Stimulated activated CD8-positive, alpha-beta memory T cell treated with anti-CD3 and anti-CD28 coated beads, Interleukin-4, amount 100 ng/mL, for 1 hour (primary cell): ENCODE results near the gene DOCK4.

Experiments
- DNase-seq, 2 donors: peaks; one replicate each; pipeline ENCODE4 v3.0.0-alpha.2; 2020; ENCODE audit warnings: low read depth in 2 of 2, low spot score in 1 of 2

Gene DOCK4

DNA sequence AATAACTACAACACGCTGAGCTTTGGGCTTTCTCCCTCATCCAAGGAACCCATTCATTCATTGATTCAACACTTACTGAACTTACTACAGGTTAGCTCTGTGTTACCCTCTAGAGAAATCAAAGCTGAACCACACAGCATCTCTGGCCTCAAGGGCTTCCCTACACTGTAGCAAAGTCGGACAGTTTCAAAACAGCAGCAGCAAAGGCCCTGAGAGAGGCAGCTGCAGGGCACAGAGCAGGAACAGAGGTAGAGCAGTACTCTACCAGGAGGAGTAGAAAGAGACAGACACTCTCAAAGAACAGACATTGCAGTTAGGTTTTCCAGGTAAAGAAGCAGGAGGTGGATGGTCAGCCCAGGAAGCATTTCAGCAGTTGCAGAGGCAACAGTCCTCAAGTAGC lies 16.1 kb downstream of the DOCK4 start:
- DNase-seq, result no peak

DNA sequence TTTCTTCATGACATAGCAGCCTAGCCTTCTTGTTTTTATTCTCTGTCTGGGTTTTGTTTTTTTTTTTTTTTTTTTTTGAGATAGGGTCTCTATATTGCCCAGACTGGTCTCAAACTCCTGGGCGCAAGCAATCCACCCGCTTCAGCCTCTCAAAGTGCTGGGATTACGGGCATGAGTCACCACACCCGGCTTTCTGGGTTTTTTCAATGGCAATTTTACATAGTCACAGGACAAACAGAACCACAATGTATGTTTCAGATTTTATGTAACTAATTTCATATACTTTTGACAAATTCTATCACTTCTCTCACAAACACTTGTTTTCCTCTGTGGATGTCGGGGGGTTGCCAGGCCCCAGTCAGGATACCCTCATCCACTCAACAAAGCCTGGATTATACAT lies 16.5 kb downstream of the DOCK4 start:
- DNase-seq, result no peak

DNA sequence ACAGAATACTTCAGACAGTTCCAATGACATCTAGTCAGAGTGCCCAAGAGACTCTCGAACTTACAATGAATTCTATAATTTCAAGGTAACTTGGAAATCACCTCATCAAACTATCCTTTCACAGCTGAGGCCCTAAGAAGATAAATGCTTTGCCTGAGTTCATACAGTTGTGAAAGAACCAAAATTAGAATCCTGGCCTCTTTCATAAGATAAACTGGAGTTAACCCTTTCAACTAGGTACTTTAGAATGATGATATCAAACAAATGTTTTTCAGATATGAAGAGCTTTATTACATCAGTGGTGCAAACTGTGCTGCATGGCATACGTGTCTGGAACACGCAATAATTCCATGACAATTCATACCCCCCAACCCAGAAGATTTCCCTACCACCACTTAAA lies 17.9 kb downstream of the DOCK4 start:
- no peak for DNase-seq

DNA sequence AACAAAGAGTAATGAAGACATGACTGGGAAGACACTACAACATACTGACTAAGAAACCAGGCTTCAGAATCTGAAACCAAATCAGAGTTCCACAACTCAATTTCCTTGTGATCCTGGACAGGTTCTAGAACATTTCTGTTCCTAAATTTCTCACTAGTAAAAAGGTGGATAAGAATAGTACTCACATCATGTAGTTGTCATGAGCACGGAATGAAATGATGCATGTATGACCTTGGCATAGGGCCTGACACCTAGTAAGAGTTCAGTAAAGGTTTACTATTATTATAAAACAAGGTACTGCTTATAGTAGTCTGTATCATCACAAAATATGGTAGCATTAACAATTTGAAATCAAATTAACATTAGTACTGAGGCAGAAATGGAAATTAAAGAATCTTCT lies 19.9 kb downstream of the DOCK4 start:
- DNase-seq, result no peak

DNA sequence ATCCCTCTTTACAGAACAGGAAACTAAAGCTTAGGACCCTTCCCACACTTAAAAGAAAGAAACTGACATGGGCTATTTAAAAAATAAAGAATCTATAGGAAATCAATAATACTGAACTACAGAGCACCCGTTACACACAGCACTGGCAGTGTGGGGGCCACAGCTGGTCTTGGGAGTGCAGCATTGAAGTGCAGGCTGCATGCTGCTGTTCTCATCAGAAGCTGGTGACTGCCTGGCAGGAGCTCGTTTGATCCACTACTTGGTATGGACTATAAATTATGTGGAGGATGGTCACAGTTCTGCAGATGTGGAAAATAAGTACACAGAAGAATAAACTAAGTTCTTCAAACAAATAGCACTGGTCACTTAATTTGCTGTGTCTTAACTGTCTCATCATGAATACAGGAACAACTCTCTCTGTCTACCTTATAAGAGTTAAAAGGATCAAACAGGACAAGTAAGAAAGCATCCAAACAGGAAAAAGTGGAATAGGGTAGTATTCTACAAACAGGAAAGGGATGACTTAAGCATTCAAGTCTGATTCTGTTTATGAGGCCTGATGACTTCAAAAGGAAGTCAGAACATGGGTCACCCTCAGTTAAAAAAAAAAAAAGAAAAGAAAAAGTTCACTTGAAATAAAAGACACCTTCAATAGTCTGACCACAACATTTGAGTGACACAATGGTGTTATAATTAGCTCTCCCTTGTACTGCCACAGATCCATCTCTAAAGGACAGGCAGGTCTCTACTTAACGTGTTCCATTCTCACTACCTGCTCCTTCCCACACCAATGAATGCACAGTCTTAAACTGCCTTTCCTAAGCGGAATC lies 21.0 kb downstream of the DOCK4 start:
- DNase-seq, result no peak

DNA sequence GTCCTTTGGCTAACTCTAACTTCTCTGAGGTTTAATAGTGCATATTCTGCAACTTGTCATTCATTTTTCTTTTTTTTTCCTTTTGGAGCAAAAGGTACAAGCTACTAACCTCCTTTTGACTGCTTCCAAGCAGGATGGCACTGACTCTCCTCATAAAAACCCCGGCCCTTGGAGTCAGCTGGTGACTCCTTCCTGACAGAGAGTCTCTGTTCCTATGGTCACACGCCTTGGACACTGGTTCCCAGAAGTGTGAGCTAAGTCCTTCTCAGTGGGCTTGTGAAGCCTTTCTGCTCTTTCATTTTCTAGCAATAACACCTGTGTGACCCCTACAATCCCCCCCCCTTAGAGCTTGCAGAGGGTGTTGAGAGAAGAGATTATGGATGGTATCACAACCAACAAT lies 21.7 kb downstream of the DOCK4 start:
- DNase-seq, result no peak

DNA sequence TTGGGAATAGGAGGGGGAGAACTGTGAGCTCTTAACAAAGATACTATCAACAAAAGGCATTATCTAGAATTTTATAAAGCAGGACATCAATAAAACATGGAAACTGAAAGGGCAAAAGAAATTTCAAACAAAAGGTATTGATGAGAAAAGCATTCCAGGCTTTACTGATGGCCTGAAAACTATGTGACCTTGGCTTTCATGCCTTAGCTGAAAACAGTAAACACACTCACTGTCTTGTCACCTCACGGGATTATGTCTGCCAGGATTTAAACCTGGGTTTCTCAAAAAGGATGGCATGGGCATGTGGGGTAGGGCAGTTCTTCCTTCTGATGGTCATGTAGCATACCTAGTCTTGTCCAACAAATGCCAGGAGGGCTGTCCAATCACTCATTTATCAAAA lies 22.9 kb downstream of the DOCK4 start:
- DNase-seq, result no peak

DNA sequence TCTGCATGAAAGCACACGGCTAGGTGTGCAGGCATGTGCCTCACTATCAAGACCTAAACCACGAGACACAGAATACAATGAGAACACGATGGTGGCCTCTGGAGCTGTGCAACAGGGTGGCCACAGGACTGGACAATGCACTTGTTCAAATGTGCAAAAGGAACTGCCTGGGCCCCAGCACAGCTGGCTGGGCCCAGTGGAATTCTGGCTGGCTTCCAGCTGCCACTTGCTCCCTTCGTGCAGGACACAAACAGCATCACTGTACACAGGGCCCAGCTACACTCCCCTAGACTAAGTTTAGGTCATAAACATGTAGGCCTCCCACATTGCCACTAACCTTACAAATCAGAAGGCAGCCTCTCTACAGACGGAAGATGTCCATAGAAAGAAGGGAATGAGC lies 23.4 kb downstream of the DOCK4 start:
- DNase-seq, result no peak

DNA sequence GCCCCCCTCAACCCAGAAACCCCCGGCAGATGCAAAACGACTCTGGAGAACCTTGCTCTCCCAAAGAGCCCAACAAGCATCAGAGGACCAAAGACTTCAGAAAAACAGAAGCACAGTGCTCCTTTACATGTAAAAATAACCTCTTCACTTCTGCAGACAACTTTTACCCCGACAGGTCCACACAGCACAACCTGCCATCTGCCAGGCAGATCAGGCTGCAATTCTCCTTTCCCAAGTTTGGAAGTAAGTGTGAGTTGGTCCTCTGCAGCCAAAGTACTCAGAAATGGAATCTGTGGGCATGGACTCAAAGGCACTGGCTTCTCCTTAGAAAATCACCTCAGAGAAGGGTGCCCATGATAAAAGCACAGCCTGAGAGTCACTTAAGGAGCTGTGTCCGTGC lies 26.0 kb downstream of the DOCK4 start:
- DNase-seq, result no peak

DNA sequence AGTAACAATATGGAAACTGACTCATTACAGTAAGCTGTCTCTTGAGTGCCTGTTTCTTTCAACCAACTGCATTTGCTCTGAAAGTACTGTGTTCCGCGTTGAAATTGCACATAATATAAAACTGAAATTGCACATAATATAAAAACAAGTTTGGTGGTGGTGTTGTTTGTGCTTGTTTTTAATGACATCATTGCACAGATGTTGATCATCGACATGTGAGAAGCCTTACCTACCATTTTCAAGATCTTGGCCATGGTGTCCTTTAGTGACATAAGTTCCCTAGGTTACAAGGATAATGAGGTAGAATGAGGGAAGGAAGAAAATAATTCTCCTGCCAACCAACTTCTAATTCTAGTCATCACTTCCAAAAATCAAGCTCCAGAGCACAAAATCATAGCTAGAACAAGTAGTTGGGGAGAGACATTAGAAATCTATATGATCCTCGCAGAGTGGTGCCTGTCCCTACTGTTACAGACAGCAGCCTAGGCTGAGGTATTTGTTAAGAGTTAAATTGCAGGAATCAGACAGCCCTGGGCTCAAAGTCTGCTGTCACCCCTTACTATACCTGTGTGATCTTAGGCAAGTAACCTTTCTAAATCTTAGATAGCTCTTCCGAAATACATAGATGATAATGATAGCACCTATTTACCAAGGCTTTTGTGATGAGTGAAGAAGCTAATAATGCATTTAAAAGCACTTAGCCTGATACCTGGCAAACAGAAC lies 29.3 kb downstream of the DOCK4 start:
- no peak for DNase-seq

DNA sequence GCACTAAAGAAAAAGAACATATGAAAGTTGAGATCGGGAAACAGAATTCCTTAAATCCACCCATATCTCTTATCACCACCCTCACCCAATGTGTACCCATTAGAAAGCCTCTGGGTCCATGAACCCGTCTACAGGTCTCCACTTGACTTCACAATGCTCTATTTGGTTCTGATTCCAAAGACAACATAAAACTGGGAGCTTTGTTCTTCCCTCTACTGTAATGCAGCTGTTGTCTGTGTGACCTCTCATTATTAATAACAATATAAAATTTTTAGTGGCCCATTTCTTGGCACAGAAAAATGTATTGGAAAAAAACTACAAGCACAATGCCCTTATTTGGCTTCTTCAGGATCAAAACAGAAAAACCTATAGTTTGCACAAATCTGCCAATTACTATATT lies 30.0 kb downstream of the DOCK4 start:
- DNase-seq, result no peak

DNA sequence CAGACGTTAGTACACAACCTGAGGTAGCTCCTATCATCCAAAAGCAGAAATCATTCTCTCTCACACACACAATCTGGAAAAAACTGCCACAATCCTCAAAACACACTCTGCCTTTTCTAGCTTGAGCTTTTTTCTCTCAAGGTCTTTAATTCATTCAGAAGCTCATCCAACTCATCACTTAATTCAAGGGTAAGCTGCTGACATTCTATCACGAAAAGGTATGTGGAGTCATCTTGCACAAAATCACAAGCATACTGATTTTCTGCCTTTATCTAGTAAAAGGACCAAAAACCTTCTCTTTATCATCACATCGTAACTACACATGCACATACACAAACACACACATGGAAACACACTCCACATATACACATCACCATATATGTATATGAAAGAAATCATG lies 32.0 kb downstream of the DOCK4 start:
- DNase-seq, result no peak

DNA sequence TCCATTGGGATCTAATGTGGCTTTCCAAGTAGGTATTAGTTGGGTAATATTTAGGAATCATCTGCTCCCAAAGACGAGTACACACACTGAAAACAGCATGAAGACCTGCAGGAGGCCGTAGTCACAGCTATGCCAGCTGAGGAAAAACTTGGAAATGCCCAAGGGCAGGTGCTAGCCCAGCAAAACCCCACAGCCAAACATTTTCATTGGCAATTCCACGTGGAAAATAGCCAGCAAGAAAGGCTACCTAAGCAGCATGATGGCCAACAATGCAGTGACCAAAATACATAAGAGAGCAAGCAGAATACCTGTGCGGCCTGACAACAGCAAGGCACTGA lies 32.7 kb downstream of the DOCK4 start:
- no peak for DNase-seq

DNA sequence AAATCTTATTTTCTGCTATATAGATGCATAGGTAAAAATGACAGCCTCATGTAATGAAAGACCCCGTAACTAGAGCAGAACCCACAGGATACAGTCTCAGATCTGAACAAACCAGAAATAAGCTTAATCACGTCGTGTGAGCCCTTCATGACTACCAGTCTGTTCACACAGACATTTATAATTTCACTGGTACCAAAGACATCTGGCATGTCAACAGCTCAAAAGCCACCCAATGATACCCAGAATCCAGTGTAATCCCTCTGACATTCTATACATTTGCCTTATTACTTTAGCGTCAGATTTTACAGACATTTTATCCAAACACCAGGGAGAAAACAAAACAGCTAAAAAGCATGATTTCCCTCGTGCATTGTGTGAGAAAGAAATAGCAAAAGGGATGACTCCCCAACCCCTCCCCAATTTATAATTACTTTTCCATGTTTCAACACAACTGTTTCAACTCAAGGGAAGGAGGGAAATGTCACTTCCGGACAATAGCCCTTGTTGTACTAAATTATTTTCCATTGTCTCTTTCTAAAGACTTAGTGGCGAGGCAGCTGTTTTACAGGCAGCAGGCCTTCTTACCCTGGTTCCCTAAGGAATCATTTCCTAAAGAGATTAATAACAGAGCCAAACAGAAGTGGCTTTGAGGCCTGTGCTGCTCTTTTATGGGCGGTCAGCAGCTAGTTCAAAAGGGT lies 33.2 kb downstream of the DOCK4 start:
- DNase-seq, result no peak

DNA sequence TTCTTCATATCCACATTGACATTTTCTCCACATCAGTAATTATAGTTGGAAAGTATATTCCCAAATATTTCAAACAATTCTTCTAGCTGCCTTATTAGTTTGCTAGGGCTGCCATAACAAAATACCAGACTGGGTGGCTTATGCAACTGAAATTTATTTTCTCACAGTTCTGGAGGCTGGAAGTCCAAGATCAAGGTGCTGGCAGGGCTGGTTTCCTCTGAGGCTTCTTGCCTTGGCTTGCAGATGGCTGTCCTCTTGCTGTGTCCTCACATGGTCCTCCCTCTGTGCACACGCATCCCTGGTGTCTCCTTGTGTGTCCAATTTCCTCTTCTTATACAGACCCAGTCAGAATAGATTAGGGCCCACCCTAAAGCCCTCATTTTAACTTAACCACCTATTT lies 34.5 kb downstream of the DOCK4 start:
- DNase-seq, result no peak

DNA sequence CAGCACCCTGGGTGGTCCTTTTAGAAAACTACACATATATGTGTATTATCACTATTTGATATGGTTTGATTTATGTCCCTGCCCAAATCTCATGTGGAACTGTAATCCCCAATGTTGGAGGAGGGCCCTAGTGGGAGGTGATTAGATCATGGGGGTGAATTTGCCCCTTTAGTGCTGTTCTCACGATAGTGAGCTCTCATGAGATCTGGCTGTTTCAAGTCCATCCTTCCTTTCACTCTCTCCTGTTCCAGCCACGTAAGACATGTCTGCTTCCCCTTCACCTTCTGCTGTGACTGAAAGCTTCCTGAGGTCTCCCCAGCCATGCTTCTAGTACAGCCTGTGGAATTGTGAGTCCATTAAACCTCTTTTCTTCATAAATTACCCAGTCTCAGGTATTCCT lies 37.3 kb downstream of the DOCK4 start:
- DNase-seq, result no peak

DNA sequence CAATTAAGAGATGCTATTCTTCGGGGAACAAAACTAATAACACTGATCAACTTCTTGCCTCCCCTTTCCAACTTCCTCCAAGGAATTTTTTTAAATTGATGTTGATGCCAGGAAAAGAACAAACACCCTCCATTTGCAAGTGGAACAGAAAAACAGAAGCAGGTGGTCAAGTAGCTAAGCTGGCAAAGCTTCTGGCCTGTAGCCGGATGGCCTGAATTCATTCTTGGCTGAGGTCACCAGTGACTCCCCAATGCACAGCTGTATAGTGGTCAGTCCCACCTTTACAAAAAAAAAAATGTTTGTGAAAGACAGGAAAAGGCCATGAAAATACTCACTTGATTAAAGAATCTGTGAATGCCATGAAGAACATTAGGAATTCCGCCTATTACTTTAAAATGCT lies 39.1 kb downstream of the DOCK4 start:
- no peak for DNase-seq

DNA sequence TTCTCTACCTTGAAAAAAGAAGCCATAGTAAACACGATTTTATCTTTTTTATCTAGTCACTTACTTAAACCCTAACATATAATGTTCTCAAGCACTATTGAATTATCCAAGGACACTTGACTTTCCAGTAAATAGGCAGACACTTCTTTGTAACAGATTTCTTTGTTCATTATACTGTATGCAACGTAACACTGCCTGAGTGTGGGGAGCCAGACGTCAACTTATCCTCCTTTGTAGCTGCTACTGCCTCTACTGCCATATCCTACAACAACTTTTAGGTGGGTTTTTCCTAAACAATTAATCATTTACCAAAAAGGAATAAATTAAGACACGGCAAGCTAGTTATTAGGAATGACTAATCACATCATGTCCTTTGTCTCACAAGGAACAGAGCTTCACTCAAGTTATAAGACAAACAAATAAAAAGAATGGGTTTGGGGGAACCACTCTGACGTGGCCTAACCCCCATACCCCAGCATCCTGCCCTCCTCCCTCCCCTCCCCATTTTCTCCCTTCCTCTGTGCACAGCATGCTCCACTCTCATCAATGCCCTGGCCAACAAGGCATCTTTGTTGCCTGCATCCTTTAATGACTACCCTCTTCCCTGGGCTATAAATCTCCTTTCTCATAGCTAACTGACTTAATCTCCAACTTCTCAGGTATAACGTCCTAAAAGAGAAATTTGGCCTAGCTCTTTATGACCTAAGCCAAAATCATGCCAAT lies 43.3 kb downstream of the DOCK4 start:
- DNase-seq, result no peak

DNA sequence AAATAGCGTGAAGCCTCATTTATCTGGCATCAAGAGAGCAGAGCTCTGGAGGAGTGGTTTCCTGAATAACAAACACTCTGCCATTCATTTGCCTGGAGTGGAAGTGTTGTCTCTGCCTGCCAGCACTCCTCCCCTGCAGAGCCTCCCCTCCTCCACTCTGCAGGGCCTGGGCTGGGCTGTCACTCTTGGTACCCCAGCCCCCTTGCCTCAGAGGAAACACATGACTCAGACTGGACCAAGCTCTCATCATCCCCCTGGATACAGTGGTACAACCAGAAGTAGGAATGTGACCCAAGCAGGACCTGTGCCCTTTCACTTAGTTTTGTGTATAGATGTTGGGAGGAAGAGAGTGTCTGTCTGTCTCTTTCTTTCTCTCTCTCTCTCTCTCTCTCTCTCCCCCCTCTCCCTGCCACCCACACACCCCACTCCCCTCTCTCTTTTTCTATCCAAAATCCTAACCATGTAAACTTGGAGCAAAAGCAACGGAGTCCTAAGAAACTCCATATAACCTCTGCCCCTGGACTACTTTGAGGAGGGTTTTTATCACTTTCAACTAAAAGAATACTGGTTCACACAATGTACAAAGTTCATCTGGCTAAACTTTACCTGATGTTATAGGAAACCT lies 43.9 kb downstream of the DOCK4 start:
- no peak for DNase-seq

DNA sequence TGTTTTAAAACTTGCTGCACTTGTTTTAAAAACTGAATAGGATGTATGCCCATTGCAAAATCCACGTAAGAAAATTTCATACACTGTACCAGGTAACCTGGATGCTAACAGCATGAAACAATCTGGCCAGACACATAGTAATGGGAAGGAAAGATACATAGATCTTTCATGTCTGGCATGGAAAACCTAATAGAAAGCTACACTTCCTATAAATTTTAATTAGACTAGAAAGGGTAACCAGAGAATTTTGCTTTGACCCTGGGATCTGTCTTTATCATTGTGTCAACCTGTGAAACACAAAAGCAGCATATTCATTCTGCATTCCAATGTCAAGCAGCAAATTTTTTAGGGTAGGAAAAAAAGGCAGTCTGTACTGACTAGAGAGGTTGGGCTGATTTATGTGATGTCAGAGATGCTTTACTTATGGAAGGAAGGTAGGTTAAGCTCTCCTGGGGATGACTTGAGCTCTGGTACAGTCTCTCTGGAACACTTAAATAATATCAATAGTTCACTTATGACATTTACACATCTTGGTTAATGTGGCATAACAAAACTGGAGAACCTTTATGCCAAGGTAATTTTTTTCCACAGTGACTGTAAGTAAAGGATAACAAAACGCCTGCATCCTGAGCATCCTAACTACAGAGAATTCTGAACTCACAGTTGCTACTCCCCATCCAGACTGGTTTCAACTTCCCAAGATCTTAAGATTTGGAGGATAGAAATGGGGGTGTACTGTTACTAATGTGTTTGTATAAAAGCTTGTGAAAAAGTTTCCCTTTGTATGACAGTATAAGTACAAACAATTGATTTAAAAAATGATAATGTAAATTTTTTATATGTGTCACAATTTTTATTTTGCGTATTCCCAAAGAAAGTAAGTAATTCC lies 44.7 kb downstream of the DOCK4 start:
- DNase-seq, result no peak
